HCT116 (cell line): Measurements from ENCODE around the gene PIGBOS1. TPM values are rescaled to one million over a fixed set of nuclear protein-coding genes. Genes with fewer than 3 reads are reported as not detected.

ENCODE experiments used
- ATAC-seq: fragments of 200-7000 bp; cut with Tn5 transposase; 2 replicates; pipeline ENCODE4 v1.9.1; 2020; ENCODE audit warnings: mild to moderate bottlenecking, moderate library complexity
- BruUV-seq: library from RNA; stranded (reverse); fragments of 400-500 nt; replicated peaks from 2 replicates; lab custom pipeline; 2021; lab: Mats Ljungman, UMichigan
- CTCF ChIA-PET: fragments of 300-600 bp; sonication (Branson Sonifier 250); formaldehyde crosslinking; loops from one replicate; lab custom pipeline; 2021; ENCODE audit warnings: antibody characterized with exemption; lab: Charles Lee
- POLR2A ChIA-PET: fragments of 300-600, 350-600 bp; sonication (Branson Sonifier 250); formaldehyde crosslinking; loops from one replicate; lab custom pipeline; 2021; ENCODE audit warnings: antibody characterized with exemption; lab: Charles Lee
- RAD21 ChIA-PET, 2 experiments: fragments of 300-600 bp; sonication (Branson Sonifier 250); formaldehyde crosslinking; loops; one replicate each; lab custom pipeline; 2023; ENCODE audit warnings: low total read pairs in 2 of 2; ENCODE audit not compliant: uncharacterized antibody in 2 of 2, unreplicated experiment in 2 of 2, low non-redundant PET in 1 of 2; lab: Charles Lee
- DNase-seq: peaks from one replicate; pipeline ENCODE4 v3.0.0-alpha.2; 2010; ENCODE audit warnings: low read depth, low spot score
- H2AFZ ChIP-seq: fragments of 200-600 bp; shearing (Covaris generic), sonication (generic); 2 replicates; pipeline ENCODE4 v1.6.1; 2017; ENCODE audit warnings: low read depth, mixed run types, mixed read lengths, antibody characterized with exemption, low read length; ENCODE audit not compliant: poor library complexity, severe bottlenecking
- H3K27ac ChIP-seq: 2 replicates; pipeline ENCODE4 v1.5.1; 2012; ENCODE audit warnings: low read depth, low read length
- H3K27me3 ChIP-seq: fragments of 200-600 bp; sonication (generic); 2 replicates; pipeline ENCODE4 v1.6.1; 2016; ENCODE audit warnings: mixed run types, low read length, mixed read lengths; ENCODE audit not compliant: insufficient read depth
- H3K36me3 ChIP-seq, 2 experiments: fragments of 200-500 bp in 1 of 2; fragments of 200-600 bp in 1 of 2; sonication (Bioruptor generic) in 1 of 2; sonication (generic) in 1 of 2; 2 replicates each; pipeline versions ENCODE4 v1.5.1 to v1.6.1; 2014 to 2016; ENCODE audit warnings: low read length in 2 of 2, inconsistent platforms in 1 of 2, mixed read lengths in 1 of 2, mixed run types in 1 of 2; ENCODE audit not compliant: insufficient read depth in 2 of 2, control insufficient read depth in 1 of 2
- H3K4me1 ChIP-seq, 2 experiments: fragments of 200-600 bp in 1 of 2; sonication (generic) in 1 of 2; 2 replicates each; pipeline versions ENCODE4 v1.5.1 to v1.6.1; 2012 to 2017; ENCODE audit warnings: low read length in 2 of 2, inconsistent platforms in 1 of 2, mild to moderate bottlenecking in 1 of 2, mixed read lengths in 1 of 2, mixed run types in 1 of 2, moderate library complexity in 1 of 2; ENCODE audit not compliant: insufficient read depth in 2 of 2, control insufficient read depth in 1 of 2
- H3K4me2 ChIP-seq: fragments of 200-600 bp; sonication (generic); 2 replicates; pipeline ENCODE4 v1.6.1; 2017; ENCODE audit warnings: mixed run types, low read length, mixed read lengths
- H3K4me3 ChIP-seq, 2 experiments: fragments of 200-600 bp in 1 of 2; sonication (generic) in 1 of 2; replicated peaks in 1 of 2; 2 replicates each; pipeline ENCODE4 v1.5.1; 2011 to 2016; ENCODE audit warnings: low read length in 2 of 2, control low read depth in 1 of 2, low read depth in 1 of 2, mild to moderate bottlenecking in 1 of 2, mixed read lengths in 1 of 2, mixed run types in 1 of 2
- H3K79me2 ChIP-seq: fragments of 200-600 bp; sonication (generic); 2 replicates; pipeline ENCODE4 v1.6.1; 2017; ENCODE audit warnings: mild to moderate bottlenecking, mixed run types, low read length, moderate library complexity, mixed read lengths; ENCODE audit not compliant: insufficient read depth
- H3K9ac ChIP-seq: fragments of 200-600 bp; sonication (generic); 2 replicates; pipeline ENCODE4 v1.6.1; 2016; ENCODE audit warnings: low read length, mixed read lengths
- H3K9me2 ChIP-seq: fragments of 200-600 bp; sonication (generic), shearing (Covaris generic); 2 replicates; pipeline ENCODE4 v1.6.1; 2017; ENCODE audit warnings: mixed run types, mild to moderate bottlenecking, moderate library complexity; ENCODE audit not compliant: insufficient read depth
- H3K9me3 ChIP-seq, 2 experiments: fragments of 200-500 bp in 1 of 2; fragments of 200-600 bp in 1 of 2; sonication (Bioruptor generic) in 1 of 2; sonication (generic) in 1 of 2; 2 replicates each; pipeline ENCODE4 v1.6.1; 2014 to 2017; ENCODE audit warnings: low read length in 2 of 2, mixed read lengths in 2 of 2, inconsistent platforms in 1 of 2, low read depth in 1 of 2, mild to moderate bottlenecking in 1 of 2, mixed run types in 1 of 2, moderate library complexity in 1 of 2; ENCODE audit not compliant: control insufficient read depth in 1 of 2, insufficient read depth in 1 of 2
- H4K20me1 ChIP-seq: fragments of 200-600 bp; sonication (generic), shearing (Covaris generic); 2 replicates; pipeline ENCODE4 v1.6.1; 2017; ENCODE audit warnings: mixed run types, mild to moderate bottlenecking, moderate library complexity; ENCODE audit not compliant: insufficient read depth
- CBX3 ChIP-seq: IDR thresholded peaks from 2 replicates; pipeline ENCODE4 v1.6.1; 2012; ENCODE audit warnings: low read depth
- CEBPB ChIP-seq: IDR thresholded peaks from 2 replicates; pipeline ENCODE4 v1.6.1; 2012; ENCODE audit warnings: low read depth
- EZH2 ChIP-seq: fragments of 200-600 bp; sonication (generic); IDR thresholded peaks from 2 replicates; pipeline ENCODE4 v1.6.1; 2017; ENCODE audit warnings: antibody characterized with exemption, mixed run types
- JUND ChIP-seq: IDR thresholded peaks from 2 replicates; pipeline ENCODE4 v1.6.1; 2012
- POLR2A ChIP-seq: IDR thresholded peaks from 2 replicates; pipeline ENCODE4 v1.7.0; 2011; ENCODE audit warnings: borderline replicate concordance; ENCODE audit not compliant: insufficient read depth, insufficient read length; ENCODE audit errors: extremely low read depth
- RAD21 ChIP-seq: IDR thresholded peaks from 2 replicates; pipeline ENCODE4 v1.6.1; 2012; ENCODE audit warnings: low read depth, mild to moderate bottlenecking
- SIN3A ChIP-seq: IDR thresholded peaks from 2 replicates; pipeline ENCODE4 v1.6.1; 2012; ENCODE audit warnings: low read depth
- SP1 ChIP-seq: IDR thresholded peaks from 2 replicates; pipeline ENCODE4 v1.6.1; 2012; ENCODE audit warnings: low read depth
- SRF ChIP-seq: IDR thresholded peaks from 2 replicates; pipeline ENCODE4 v1.6.1; 2012; ENCODE audit warnings: low read depth
- TCF7L2 ChIP-seq: IDR thresholded peaks from 2 replicates; pipeline ENCODE4 v1.7.0; 2011; ENCODE audit warnings: borderline replicate concordance, inconsistent platforms; ENCODE audit not compliant: insufficient read depth, insufficient read length; ENCODE audit errors: extremely low read depth
- YY1 ChIP-seq: IDR thresholded peaks from 2 replicates; pipeline ENCODE4 v1.6.1; 2011; ENCODE audit warnings: low read length, low read depth, moderate library complexity, mild to moderate bottlenecking; ENCODE audit not compliant: insufficient replicate concordance; ENCODE audit errors: extremely low read depth
- ZNF274 ChIP-seq: fragments of 200-500 bp; sonication (Bioruptor generic); IDR thresholded peaks from 2 replicates; pipeline ENCODE4 v1.6.1; 2014; ENCODE audit warnings: mild to moderate bottlenecking, low read depth, low read length, inconsistent platforms
- intact Hi-C: fragments of 100-400 bp; cut with micrococcal nuclease; formaldehyde crosslinking; loops from 2 replicates; pipeline ENCODE4 v1.10.0; 2022
- total RNA-seq: library from RNA; stranded (reverse); gene quantifications from one replicate; pipeline ENCODE4 v1.2.1, GENCODE V29; 2021; ENCODE audit not compliant: unreplicated experiment
- TF ChIP-seq, protein P1 (sequence below): IDR thresholded peaks from 2 replicates; pipeline ENCODE4 v1.6.1; 2012; ENCODE audit warnings: low read depth
- TF ChIP-seq, protein P2 (sequence below): IDR thresholded peaks from 2 replicates; pipeline ENCODE4 v1.6.1; 2012
- TF ChIP-seq, protein P3 (sequence below): IDR thresholded peaks from 2 replicates; pipeline ENCODE4 v1.6.1; 2011; ENCODE audit warnings: mild to moderate bottlenecking, low read length, moderate library complexity; ENCODE audit not compliant: insufficient replicate concordance; ENCODE audit errors: extremely low read depth
- TF ChIP-seq, protein P4 (sequence below): IDR thresholded peaks from 2 replicates; pipeline ENCODE4 v1.6.1; 2012

PIGBOS1 gene
- total RNA-seq, 1 experiment from 2014 or later: 15.3 TPM

DNA sequence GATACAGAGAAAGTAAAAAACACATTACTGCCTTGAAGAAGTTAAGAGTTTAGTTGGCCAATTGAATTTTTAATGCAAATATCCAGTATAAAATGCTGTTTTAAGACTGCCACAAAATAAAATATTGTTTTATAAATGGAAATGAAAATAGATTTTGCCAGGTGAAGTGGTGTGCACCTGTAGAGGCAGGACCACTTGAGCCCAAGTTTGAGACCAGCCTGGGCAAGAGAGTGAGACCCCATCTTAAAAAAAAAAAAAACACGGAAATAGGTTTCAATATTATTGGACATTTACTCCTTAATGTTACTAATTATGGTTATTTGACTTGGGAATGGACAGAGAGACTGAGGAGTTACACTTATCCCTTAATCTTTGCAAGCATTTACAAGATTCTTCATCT, 2.0 kb upstream of the PIGBOS1 start:
- Histone ChIP-seq H4K20me1 (no peaks in the 10 kb centered on the region), H3K27me3 (no peaks in the 10 kb centered on the region), H3K79me2 (peaks cover 33% of the 10 kb centered on the region), H3K4me3 (no peak overlapping the region), H3K9ac (no peak overlapping the region), H3K27ac (no peak overlapping the region), H3K4me1 (peaks cover 6 to 11% of the 10 kb centered on the region in 2 experiments; a peak in 3 of 4 replicates), H3K9me3 (no peaks in the 10 kb centered on the region), H3K36me3 (no peaks in the 10 kb centered on the region; a peak in 2 of 4 replicates), H3K9me2 (no peaks in the 10 kb centered on the region), H3K4me2 (no peak overlapping the region), H2AFZ (no peak overlapping the region)
- ChIA-PET CTCF (no interaction called here), POLR2A (no interaction called here), RAD21 (no interaction called here)
- no TSS peak for BruUV-seq
- TF ChIP-seq, protein P1, sequence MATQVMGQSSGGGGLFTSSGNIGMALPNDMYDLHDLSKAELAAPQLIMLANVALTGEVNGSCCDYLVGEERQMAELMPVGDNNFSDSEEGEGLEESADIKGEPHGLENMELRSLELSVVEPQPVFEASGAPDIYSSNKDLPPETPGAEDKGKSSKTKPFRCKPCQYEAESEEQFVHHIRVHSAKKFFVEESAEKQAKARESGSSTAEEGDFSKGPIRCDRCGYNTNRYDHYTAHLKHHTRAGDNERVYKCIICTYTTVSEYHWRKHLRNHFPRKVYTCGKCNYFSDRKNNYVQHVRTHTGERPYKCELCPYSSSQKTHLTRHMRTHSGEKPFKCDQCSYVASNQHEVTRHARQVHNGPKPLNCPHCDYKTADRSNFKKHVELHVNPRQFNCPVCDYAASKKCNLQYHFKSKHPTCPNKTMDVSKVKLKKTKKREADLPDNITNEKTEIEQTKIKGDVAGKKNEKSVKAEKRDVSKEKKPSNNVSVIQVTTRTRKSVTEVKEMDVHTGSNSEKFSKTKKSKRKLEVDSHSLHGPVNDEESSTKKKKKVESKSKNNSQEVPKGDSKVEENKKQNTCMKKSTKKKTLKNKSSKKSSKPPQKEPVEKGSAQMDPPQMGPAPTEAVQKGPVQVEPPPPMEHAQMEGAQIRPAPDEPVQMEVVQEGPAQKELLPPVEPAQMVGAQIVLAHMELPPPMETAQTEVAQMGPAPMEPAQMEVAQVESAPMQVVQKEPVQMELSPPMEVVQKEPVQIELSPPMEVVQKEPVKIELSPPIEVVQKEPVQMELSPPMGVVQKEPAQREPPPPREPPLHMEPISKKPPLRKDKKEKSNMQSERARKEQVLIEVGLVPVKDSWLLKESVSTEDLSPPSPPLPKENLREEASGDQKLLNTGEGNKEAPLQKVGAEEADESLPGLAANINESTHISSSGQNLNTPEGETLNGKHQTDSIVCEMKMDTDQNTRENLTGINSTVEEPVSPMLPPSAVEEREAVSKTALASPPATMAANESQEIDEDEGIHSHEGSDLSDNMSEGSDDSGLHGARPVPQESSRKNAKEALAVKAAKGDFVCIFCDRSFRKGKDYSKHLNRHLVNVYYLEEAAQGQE: no peak
- no peak for TF ChIP-seq JUND
- TF ChIP-seq, protein P2, sequence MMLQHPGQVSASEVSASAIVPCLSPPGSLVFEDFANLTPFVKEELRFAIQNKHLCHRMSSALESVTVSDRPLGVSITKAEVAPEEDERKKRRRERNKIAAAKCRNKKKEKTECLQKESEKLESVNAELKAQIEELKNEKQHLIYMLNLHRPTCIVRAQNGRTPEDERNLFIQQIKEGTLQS: no peak
- no peak for TF ChIP-seq YY1
- TF ChIP-seq TCF7L2: no peak
- TF ChIP-seq ZNF274: no peak
- no peak for TF ChIP-seq SRF
- no peak for TF ChIP-seq CBX3
- TF ChIP-seq POLR2A: no peak
- TF ChIP-seq, protein P3, sequence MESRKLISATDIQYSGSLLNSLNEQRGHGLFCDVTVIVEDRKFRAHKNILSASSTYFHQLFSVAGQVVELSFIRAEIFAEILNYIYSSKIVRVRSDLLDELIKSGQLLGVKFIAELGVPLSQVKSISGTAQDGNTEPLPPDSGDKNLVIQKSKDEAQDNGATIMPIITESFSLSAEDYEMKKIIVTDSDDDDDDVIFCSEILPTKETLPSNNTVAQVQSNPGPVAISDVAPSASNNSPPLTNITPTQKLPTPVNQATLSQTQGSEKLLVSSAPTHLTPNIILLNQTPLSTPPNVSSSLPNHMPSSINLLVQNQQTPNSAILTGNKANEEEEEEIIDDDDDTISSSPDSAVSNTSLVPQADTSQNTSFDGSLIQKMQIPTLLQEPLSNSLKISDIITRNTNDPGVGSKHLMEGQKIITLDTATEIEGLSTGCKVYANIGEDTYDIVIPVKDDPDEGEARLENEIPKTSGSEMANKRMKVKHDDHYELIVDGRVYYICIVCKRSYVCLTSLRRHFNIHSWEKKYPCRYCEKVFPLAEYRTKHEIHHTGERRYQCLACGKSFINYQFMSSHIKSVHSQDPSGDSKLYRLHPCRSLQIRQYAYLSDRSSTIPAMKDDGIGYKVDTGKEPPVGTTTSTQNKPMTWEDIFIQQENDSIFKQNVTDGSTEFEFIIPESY: no peak
- TF ChIP-seq EZH2: no peak
- TF ChIP-seq, protein P4, sequence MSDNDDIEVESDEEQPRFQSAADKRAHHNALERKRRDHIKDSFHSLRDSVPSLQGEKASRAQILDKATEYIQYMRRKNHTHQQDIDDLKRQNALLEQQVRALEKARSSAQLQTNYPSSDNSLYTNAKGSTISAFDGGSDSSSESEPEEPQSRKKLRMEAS: no peak
- no peak for TF ChIP-seq CEBPB
- TF ChIP-seq SP1: no peak
- no peak for TF ChIP-seq SIN3A
- TF ChIP-seq RAD21: no peak
- DNase-seq: no peak
- no peak for ATAC-seq
- intact Hi-C loops: no loop called here
